ENCODE measurements around the gene RTN1.

Gene RTN1

GRCh38 chr14:59882957-59883356, 12.4 kb upstream of the RTN1 start:
- Histone ChIP-seq H3K9ac (ENCODE audit: low read depth, low read length, poor library complexity, severe bottlenecking) (no peak overlapping the region), H3K79me2 (ENCODE audit: insufficient read depth, low read length) (no peaks in the 10 kb centered on the region), H3K9me3 (ENCODE audit: insufficient read depth, low read depth, low read length) (no peaks in the 10 kb centered on the region), H3K4me3 (ENCODE audit: low read length, poor library complexity, severe bottlenecking) (no peak overlapping the region), H2AFZ (ENCODE audit: low read length) (no peak overlapping the region), H3K36me3 (ENCODE audit: insufficient read depth, low read length) (no peaks in the 10 kb centered on the region), H4K20me1 (ENCODE audit: insufficient read depth, low read length, poor library complexity, severe bottlenecking) (no peaks in the 10 kb centered on the region), H3K9me2 (replicated peaks; ENCODE audit: low read depth, low read length) (no peaks in the 10 kb centered on the region), H3K27me3 (ENCODE audit: insufficient read depth, low read length, poor library complexity, severe bottlenecking) (no peaks in the 10 kb centered on the region), H3F3A (ENCODE audit: low read depth) (no peaks in the 10 kb centered on the region), H3K4me2 (ENCODE audit: low read depth, low read length, poor library complexity, severe bottlenecking) (no peak overlapping the region), H3K4me1 (ENCODE audit: insufficient read depth, low read length, poor library complexity, severe bottlenecking) (no peaks in the 10 kb centered on the region)
- peak; percentile 54 for TF ChIP-seq CTCF (conservative IDR thresholded peaks at IDR 0.05; ENCODE audit: low read length)
- no peak for TF ChIP-seq EZH2phosphoT487 (IDR thresholded peaks at IDR 0.05; ENCODE audit: borderline replicate concordance)

- H2AFZ ChIP-seq (ENCODE audit: low read length), result peak overlapping the region; percentile 94
- H3K9ac ChIP-seq (ENCODE audit: low read depth, low read length, poor library complexity, severe bottlenecking), result peak overlapping the region; percentile 61
- H3K4me2 ChIP-seq (ENCODE audit: low read depth, low read length, poor library complexity, severe bottlenecking), result peak overlapping the region; percentile 99
- H4K20me1 ChIP-seq (ENCODE audit: insufficient read depth, low read length, poor library complexity, severe bottlenecking), result no peaks in the 10 kb centered on the region
- no peaks in the 10 kb centered on the region for H3K9me2 ChIP-seq (replicated peaks; ENCODE audit: low read depth, low read length)
- no peaks in the 10 kb centered on the region for H3K36me3 ChIP-seq (ENCODE audit: insufficient read depth, low read length)
- H3K79me2 ChIP-seq (ENCODE audit: insufficient read depth, low read length), result no peaks in the 10 kb centered on the region
- TF ChIP-seq EZH2phosphoT487 (IDR thresholded peaks at IDR 0.05; ENCODE audit: borderline replicate concordance), result no peak
- TF ChIP-seq CTCF (conservative IDR thresholded peaks at IDR 0.05; ENCODE audit: low read length), result no peak
- H3K4me3 ChIP-seq (ENCODE audit: low read length, poor library complexity, severe bottlenecking), result peak overlapping the region; percentile 76
- H3K27me3 ChIP-seq (ENCODE audit: insufficient read depth, low read length, poor library complexity, severe bottlenecking), result peaks cover 14% of the 10 kb centered on the region
- no peaks in the 10 kb centered on the region for H3F3A ChIP-seq (ENCODE audit: low read depth)
- H3K9me3 ChIP-seq (ENCODE audit: insufficient read depth, low read depth, low read length), result no peaks in the 10 kb centered on the region
- H3K4me1 ChIP-seq (ENCODE audit: insufficient read depth, low read length, poor library complexity, severe bottlenecking), result peaks cover 7% of the 10 kb centered on the region
These were observed 555 bp upstream of the RTN1 start for GRCh38 chr14:59871166-59871495.

GRCh38 chr14:59869381-59870255, 958 bp downstream of the RTN1 start:
- Histone ChIP-seq H3K9me2 (replicated peaks; ENCODE audit: low read depth, low read length) (no peaks in the 10 kb centered on the region), H3K36me3 (ENCODE audit: insufficient read depth, low read length) (no peaks in the 10 kb centered on the region), H3K27me3 (ENCODE audit: insufficient read depth, low read length, poor library complexity, severe bottlenecking) (peaks cover 14% of the 10 kb centered on the region), H4K20me1 (ENCODE audit: insufficient read depth, low read length, poor library complexity, severe bottlenecking) (no peaks in the 10 kb centered on the region), H3F3A (ENCODE audit: low read depth) (no peaks in the 10 kb centered on the region), H3K9ac (ENCODE audit: low read depth, low read length, poor library complexity, severe bottlenecking) (no peak overlapping the region), H2AFZ (ENCODE audit: low read length) (no peak overlapping the region; the same call in 1 of the 2 replicates), H3K4me3 (ENCODE audit: low read length, poor library complexity, severe bottlenecking) (peak overlapping the region; percentile 76), H3K4me2 (ENCODE audit: low read depth, low read length, poor library complexity, severe bottlenecking) (peak overlapping the region; percentile 99), H3K4me1 (ENCODE audit: insufficient read depth, low read length, poor library complexity, severe bottlenecking) (peaks cover 7% of the 10 kb centered on the region), H3K79me2 (ENCODE audit: insufficient read depth, low read length) (no peaks in the 10 kb centered on the region), H3K9me3 (ENCODE audit: insufficient read depth, low read depth, low read length) (no peaks in the 10 kb centered on the region)
- no peak for TF ChIP-seq EZH2phosphoT487 (IDR thresholded peaks at IDR 0.05; ENCODE audit: borderline replicate concordance)
- no peak for TF ChIP-seq CTCF (conservative IDR thresholded peaks at IDR 0.05; ENCODE audit: low read length)

Data from Loucy (cell line).